H1 (cell line): ENCODE results near the gene WDFY3. TPM values are rescaled to one million over a fixed set of nuclear protein-coding genes. Genes with fewer than 3 reads are reported as not detected.
A peak's percentile ranks its signal among the peaks of the same experiment; 100 is the strongest.

Experiments used
- ASH2L ChIP-seq: fragments of 200-600, 300-600 bp; sonication (generic); IDR thresholded peaks from one replicate; pipeline ENCODE4 v1.7.1; 2017; ENCODE audit warnings: low read length
- BRCA1 ChIP-seq: IDR thresholded peaks from 2 replicates; pipeline ENCODE4 v1.6.1; 2012; ENCODE audit warnings: low read depth, low read length, improper control_type of control experiment
- CBX8 ChIP-seq: fragments of 300-800, 300-1000 bp; sonication (generic); IDR thresholded peaks from 2 replicates; pipeline ENCODE4 v1.7.1; 2016; ENCODE audit warnings: low read depth, low read length, borderline replicate concordance
- CHD2 ChIP-seq: IDR thresholded peaks from 2 replicates; pipeline ENCODE4 v1.6.1; 2012; ENCODE audit warnings: low read length, improper control_type of control experiment
- EGR1 ChIP-seq: IDR thresholded peaks from 2 replicates; pipeline ENCODE4 v1.6.1; 2011; ENCODE audit warnings: low read depth, low read length, borderline replicate concordance
- KDM5A ChIP-seq: fragments of 200-600 bp; IDR thresholded peaks from 2 replicates; pipeline ENCODE4 v1.7.1; 2012; ENCODE audit warnings: mild to moderate bottlenecking, low read length, inconsistent platforms, mixed read lengths
- MAFK ChIP-seq: IDR thresholded peaks from 2 replicates; pipeline ENCODE4 v1.6.1; 2012; ENCODE audit warnings: low read depth, mild to moderate bottlenecking, improper control_type of control experiment, low read length
- SIRT6 ChIP-seq: IDR thresholded peaks from one replicate; pipeline ENCODE4 v1.7.1; 2012; ENCODE audit warnings: low read length, inconsistent platforms
- TAF7 ChIP-seq: optimal IDR thresholded peaks from 2 replicates; pipeline ENCODE3; 2011; ENCODE audit warnings: low read depth, mild to moderate bottlenecking, inconsistent platforms, low read length, moderate library complexity, borderline replicate concordance
- YY1 ChIP-seq: IDR thresholded peaks from 2 replicates; pipeline ENCODE4 v1.6.1; 2011; ENCODE audit warnings: low read depth, mild to moderate bottlenecking, low read length
- polyA plus RNA-seq, 7 experiments: library from polyadenylated mRNA; depleted of rRNA in 3 of 7; stranded (reverse) in 5 of 7; unstranded in 2 of 7; fragments of >200 nt in 5 of 7; fragments of 200-250 nt in 2 of 7; gene quantifications; 1 replicate in 5 of 7; 2 replicates in 1 of 7; 4 replicates in 1 of 7; pipeline versions ENCODE4 v1.2.1 to v1.2.3, GENCODE V29; 2011 to 2013; ENCODE audit warnings: missing spikeins in 2 of 7, mixed read lengths in 2 of 7
- total RNA-seq: library from RNA; stranded (reverse); fragmentation: NEBNext Ultra II Directional; extraction: Animal tissue kit (Norgen Biotek cat#: 25700); gene quantifications from 2 replicates; pipeline ENCODE4 v1.2.1, GENCODE V29; 2021
- TF ChIP-seq, protein P1 (sequence below): fragments of 300-600 bp; sonication (generic); IDR thresholded peaks from 2 replicates; pipeline ENCODE4 v1.7.1; 2012; ENCODE audit warnings: low read length, moderate library complexity, mild to moderate bottlenecking, inconsistent platforms; ENCODE audit not compliant: insufficient replicate concordance
- TF ChIP-seq, protein P2 (sequence below): IDR thresholded peaks from 2 replicates; pipeline ENCODE4 v1.6.1; 2012; ENCODE audit warnings: inconsistent platforms

WDFY3 gene
- total and polyA plus RNA-seq, 2 of the 8 experiments (the other 6 are each of a cell fraction or from before 2014, with no cell fraction given) = 25.6 to 62.4 TPM

DNA sequence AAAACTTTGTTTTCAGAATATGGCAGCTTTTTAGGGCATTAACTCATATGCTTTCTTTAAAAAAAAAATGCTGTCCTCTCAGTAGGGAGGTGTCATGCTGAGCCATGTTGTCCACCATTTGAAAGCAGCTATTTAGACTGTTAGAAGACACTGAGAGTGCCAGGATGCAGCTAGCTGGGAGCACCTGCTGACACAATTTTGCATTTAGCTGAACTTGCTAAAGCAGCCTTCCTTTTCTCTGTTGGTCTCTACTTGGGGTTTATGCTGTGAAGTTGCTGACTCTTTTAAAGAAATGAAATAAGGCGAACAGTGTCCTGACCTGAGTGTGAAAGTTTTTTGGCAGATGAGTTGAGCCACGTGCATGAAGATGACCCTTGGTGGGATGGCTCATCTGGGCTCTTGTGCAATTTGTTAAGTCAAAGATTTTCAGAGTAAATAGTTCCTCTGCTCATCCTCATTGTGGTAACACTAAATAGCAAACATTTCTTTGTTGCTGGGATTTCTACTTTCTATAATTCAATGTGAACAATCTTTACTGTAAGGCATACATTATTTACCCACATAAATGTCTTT lies 319.1 kb downstream of the WDFY3 start (continued):
- TF ChIP-seq, protein P1, sequence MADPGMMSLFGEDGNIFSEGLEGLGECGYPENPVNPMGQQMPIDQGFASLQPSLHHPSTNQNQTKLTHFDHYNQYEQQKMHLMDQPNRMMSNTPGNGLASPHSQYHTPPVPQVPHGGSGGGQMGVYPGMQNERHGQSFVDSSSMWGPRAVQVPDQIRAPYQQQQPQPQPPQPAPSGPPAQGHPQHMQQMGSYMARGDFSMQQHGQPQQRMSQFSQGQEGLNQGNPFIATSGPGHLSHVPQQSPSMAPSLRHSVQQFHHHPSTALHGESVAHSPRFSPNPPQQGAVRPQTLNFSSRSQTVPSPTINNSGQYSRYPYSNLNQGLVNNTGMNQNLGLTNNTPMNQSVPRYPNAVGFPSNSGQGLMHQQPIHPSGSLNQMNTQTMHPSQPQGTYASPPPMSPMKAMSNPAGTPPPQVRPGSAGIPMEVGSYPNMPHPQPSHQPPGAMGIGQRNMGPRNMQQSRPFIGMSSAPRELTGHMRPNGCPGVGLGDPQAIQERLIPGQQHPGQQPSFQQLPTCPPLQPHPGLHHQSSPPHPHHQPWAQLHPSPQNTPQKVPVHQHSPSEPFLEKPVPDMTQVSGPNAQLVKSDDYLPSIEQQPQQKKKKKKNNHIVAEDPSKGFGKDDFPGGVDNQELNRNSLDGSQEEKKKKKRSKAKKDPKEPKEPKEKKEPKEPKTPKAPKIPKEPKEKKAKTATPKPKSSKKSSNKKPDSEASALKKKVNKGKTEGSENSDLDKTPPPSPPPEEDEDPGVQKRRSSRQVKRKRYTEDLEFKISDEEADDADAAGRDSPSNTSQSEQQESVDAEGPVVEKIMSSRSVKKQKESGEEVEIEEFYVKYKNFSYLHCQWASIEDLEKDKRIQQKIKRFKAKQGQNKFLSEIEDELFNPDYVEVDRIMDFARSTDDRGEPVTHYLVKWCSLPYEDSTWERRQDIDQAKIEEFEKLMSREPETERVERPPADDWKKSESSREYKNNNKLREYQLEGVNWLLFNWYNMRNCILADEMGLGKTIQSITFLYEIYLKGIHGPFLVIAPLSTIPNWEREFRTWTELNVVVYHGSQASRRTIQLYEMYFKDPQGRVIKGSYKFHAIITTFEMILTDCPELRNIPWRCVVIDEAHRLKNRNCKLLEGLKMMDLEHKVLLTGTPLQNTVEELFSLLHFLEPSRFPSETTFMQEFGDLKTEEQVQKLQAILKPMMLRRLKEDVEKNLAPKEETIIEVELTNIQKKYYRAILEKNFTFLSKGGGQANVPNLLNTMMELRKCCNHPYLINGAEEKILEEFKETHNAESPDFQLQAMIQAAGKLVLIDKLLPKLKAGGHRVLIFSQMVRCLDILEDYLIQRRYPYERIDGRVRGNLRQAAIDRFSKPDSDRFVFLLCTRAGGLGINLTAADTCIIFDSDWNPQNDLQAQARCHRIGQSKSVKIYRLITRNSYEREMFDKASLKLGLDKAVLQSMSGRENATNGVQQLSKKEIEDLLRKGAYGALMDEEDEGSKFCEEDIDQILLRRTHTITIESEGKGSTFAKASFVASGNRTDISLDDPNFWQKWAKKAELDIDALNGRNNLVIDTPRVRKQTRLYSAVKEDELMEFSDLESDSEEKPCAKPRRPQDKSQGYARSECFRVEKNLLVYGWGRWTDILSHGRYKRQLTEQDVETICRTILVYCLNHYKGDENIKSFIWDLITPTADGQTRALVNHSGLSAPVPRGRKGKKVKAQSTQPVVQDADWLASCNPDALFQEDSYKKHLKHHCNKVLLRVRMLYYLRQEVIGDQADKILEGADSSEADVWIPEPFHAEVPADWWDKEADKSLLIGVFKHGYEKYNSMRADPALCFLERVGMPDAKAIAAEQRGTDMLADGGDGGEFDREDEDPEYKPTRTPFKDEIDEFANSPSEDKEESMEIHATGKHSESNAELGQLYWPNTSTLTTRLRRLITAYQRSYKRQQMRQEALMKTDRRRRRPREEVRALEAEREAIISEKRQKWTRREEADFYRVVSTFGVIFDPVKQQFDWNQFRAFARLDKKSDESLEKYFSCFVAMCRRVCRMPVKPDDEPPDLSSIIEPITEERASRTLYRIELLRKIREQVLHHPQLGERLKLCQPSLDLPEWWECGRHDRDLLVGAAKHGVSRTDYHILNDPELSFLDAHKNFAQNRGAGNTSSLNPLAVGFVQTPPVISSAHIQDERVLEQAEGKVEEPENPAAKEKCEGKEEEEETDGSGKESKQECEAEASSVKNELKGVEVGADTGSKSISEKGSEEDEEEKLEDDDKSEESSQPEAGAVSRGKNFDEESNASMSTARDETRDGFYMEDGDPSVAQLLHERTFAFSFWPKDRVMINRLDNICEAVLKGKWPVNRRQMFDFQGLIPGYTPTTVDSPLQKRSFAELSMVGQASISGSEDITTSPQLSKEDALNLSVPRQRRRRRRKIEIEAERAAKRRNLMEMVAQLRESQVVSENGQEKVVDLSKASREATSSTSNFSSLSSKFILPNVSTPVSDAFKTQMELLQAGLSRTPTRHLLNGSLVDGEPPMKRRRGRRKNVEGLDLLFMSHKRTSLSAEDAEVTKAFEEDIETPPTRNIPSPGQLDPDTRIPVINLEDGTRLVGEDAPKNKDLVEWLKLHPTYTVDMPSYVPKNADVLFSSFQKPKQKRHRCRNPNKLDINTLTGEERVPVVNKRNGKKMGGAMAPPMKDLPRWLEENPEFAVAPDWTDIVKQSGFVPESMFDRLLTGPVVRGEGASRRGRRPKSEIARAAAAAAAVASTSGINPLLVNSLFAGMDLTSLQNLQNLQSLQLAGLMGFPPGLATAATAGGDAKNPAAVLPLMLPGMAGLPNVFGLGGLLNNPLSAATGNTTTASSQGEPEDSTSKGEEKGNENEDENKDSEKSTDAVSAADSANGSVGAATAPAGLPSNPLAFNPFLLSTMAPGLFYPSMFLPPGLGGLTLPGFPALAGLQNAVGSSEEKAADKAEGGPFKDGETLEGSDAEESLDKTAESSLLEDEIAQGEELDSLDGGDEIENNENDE = peak; percentile 43
- TF ChIP-seq CHD2 = no peak
- no peak for TF ChIP-seq CBX8
- no peak for TF ChIP-seq BRCA1
- no peak for TF ChIP-seq MAFK
- no peak for TF ChIP-seq SIRT6
- no peak for TF ChIP-seq KDM5A
- TF ChIP-seq, protein P2, sequence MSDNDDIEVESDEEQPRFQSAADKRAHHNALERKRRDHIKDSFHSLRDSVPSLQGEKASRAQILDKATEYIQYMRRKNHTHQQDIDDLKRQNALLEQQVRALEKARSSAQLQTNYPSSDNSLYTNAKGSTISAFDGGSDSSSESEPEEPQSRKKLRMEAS = 0 out of 2 replicates have a peak, but pooled peaks have one; percentile 45
- peak; percentile 84 for TF ChIP-seq YY1
- TF ChIP-seq ASH2L = no peak
- no peak for TF ChIP-seq TAF7
- TF ChIP-seq EGR1 = no peak
